Measurements from ENCODE around the gene CHPF2.

The CHPF2 gene

GRCh38 chr7:151236406-151236805, 4.1 kb downstream of the CHPF2 start:
- no peak overlapping the region for H3K4me3 ChIP-seq (ENCODE audit: insufficient read length, low read depth)
- TF ChIP-seq SUZ12 (IDR thresholded peaks at IDR 0.05; ENCODE audit: extremely low read depth, insufficient read depth, insufficient read length) (no peak), ZNF274 (IDR thresholded peaks at IDR 0.05; ENCODE audit: low read depth, low read length) (no peak), YY1 (IDR thresholded peaks at IDR 0.05; ENCODE audit: insufficient read depth, insufficient read length) (no peak)
- DNase-seq (ENCODE audit: low read depth, low spot score), result no peak
- no peaks in the 10 kb centered on the region for H3K9me3 ChIP-seq (ENCODE audit: insufficient read depth, low read length)
- no peaks in the 10 kb centered on the region for H3K4me1 ChIP-seq (ENCODE audit: insufficient read depth, insufficient read length)
- no peak overlapping the region for H3K9ac ChIP-seq (ENCODE audit: insufficient read length, low read depth)
- H3K36me3 ChIP-seq (ENCODE audit: insufficient read depth, insufficient read length, low read length), result peaks cover 67% of the 10 kb centered on the region
- no peaks in the 10 kb centered on the region for H3K27me3 ChIP-seq (ENCODE audit: insufficient read depth, insufficient read length)

GRCh38 chr7:151237244-151238189, 5.2 kb downstream of the CHPF2 start:
- H3K27me3 ChIP-seq (ENCODE audit: insufficient read depth, insufficient read length), result no peaks in the 10 kb centered on the region
- H3K4me3 ChIP-seq (ENCODE audit: insufficient read length, low read depth), result no peak overlapping the region
- no peak overlapping the region for H3K9ac ChIP-seq (ENCODE audit: insufficient read length, low read depth)
- H3K4me1 ChIP-seq (ENCODE audit: insufficient read depth, insufficient read length), result no peaks in the 10 kb centered on the region
- DNase-seq (ENCODE audit: low read depth, low spot score), result no peak
- no peaks in the 10 kb centered on the region for H3K9me3 ChIP-seq (ENCODE audit: insufficient read depth, low read length)
- peaks cover 67% of the 10 kb centered on the region for H3K36me3 ChIP-seq (ENCODE audit: insufficient read depth, insufficient read length, low read length)
- no peak for TF ChIP-seq SUZ12 (IDR thresholded peaks at IDR 0.05; ENCODE audit: extremely low read depth, insufficient read depth, insufficient read length)
- no peak for TF ChIP-seq YY1 (IDR thresholded peaks at IDR 0.05; ENCODE audit: insufficient read depth, insufficient read length)
- no peak for TF ChIP-seq ZNF274 (IDR thresholded peaks at IDR 0.05; ENCODE audit: low read depth, low read length)

DNA sequence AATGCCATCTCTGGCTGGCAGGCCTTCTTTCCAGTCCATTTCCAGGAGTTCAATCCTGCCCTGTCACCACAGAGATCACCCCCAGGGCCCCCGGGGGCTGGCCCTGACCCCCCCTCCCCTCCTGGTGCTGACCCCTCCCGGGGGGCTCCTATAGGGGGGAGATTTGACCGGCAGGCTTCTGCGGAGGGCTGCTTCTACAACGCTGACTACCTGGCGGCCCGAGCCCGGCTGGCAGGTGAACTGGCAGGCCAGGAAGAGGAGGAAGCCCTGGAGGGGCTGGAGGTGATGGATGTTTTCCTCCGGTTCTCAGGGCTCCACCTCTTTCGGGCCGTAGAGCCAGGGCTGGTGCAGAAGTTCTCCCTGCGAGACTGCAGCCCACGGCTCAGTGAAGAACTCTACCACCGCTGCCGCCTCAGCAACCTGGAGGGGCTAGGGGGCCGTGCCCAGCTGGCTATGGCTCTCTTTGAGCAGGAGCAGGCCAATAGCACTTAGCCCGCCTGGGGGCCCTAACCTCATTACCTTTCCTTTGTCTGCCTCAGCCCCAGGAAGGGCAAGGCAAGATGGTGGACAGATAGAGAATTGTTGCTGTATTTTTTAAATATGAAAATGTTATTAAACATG, 6.0 kb downstream of the CHPF2 start:
- no peak for TF ChIP-seq ZNF274 (IDR thresholded peaks at IDR 0.05; ENCODE audit: low read depth, low read length)
- no peak for TF ChIP-seq YY1 (IDR thresholded peaks at IDR 0.05; ENCODE audit: insufficient read depth, insufficient read length)
- no peak for TF ChIP-seq SUZ12 (IDR thresholded peaks at IDR 0.05; ENCODE audit: extremely low read depth, insufficient read depth, insufficient read length)
- no peak for DNase-seq (ENCODE audit: low read depth, low spot score)

DNA sequence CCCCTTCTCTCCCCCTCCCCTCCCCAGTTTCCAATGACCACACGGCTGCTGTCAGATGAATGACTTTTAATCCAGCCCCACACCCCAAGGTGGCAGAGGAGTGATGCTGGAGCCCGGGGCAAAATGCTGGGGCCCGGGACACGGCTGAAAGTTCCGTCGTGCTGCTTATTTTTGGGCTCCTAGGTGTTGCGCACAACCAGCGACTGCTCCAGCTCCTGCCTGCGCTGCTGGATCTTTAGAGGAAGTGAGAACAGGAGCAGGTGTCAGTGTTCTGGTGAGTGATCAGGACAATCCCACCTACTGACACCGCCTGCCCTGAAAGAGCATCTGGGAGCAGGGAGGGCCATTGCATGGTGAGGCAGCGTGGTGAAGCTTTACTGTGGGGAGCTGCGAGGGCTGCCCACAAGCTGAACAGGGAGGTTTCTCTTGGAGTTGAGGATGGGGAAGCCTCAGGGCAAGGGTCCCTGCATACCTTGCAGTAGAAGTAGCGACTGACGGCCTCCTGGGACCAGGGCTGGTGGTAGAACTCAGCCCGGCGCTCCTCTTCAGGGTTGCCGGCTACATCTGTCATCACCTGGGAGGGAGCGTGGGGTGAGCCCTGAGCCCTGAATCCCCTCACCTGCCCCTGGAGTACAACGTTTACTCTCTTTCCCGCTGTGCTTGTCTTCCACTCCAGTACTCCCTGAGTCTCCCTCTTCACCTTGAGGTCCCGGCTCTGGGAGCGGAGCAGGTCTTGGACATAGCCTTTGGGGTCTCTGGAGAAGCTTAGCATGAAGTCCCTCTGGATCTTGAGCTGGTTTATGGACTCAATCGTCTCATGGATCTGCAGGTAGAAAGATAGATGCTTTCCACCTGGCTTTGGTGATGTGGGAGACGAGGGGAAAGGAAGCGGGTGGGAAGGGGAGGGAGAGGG, 6.9 kb downstream of the CHPF2 start:
- Histone ChIP-seq H3K9me3 (ENCODE audit: insufficient read depth, low read length) (no peaks in the 10 kb centered on the region), H3K4me1 (ENCODE audit: insufficient read depth, insufficient read length) (peaks cover 3% of the 10 kb centered on the region), H3K27me3 (ENCODE audit: insufficient read depth, insufficient read length) (no peaks in the 10 kb centered on the region), H3K9ac (ENCODE audit: insufficient read length, low read depth) (no peak overlapping the region), H3K4me3 (ENCODE audit: insufficient read length, low read depth) (no peak overlapping the region), H3K36me3 (ENCODE audit: insufficient read depth, insufficient read length, low read length) (peaks cover 61% of the 10 kb centered on the region)
- DNase-seq (ENCODE audit: low read depth, low spot score), result no peak
- TF ChIP-seq YY1 (IDR thresholded peaks at IDR 0.05; ENCODE audit: insufficient read depth, insufficient read length) (no peak), ZNF274 (IDR thresholded peaks at IDR 0.05; ENCODE audit: low read depth, low read length) (no peak), SUZ12 (IDR thresholded peaks at IDR 0.05; ENCODE audit: extremely low read depth, insufficient read depth, insufficient read length) (no peak)

More for the DNA sequence above, 6.0 kb downstream of the CHPF2 start:
- Histone ChIP-seq H3K4me3 (ENCODE audit: insufficient read length, low read depth) (no peak overlapping the region), H3K9me3 (ENCODE audit: insufficient read depth, low read length) (no peaks in the 10 kb centered on the region), H3K9ac (ENCODE audit: insufficient read length, low read depth) (no peak overlapping the region), H3K27me3 (ENCODE audit: insufficient read depth, insufficient read length) (no peaks in the 10 kb centered on the region), H3K36me3 (ENCODE audit: insufficient read depth, insufficient read length, low read length) (peaks cover 67% of the 10 kb centered on the region), H3K4me1 (ENCODE audit: insufficient read depth, insufficient read length) (no peaks in the 10 kb centered on the region)

GRCh38 chr7:151239837-151240459, 7.7 kb downstream of the CHPF2 start:
- no peak for DNase-seq (ENCODE audit: low read depth, low spot score)
- Histone ChIP-seq H3K9ac (ENCODE audit: insufficient read length, low read depth) (no peak overlapping the region), H3K27me3 (ENCODE audit: insufficient read depth, insufficient read length) (peaks cover 6% of the 10 kb centered on the region), H3K4me3 (ENCODE audit: insufficient read length, low read depth) (no peak overlapping the region), H3K36me3 (ENCODE audit: insufficient read depth, insufficient read length, low read length) (peaks cover 53% of the 10 kb centered on the region), H3K9me3 (ENCODE audit: insufficient read depth, low read length) (no peaks in the 10 kb centered on the region), H3K4me1 (ENCODE audit: insufficient read depth, insufficient read length) (peaks cover 7% of the 10 kb centered on the region)
- no peak for TF ChIP-seq SUZ12 (IDR thresholded peaks at IDR 0.05; ENCODE audit: extremely low read depth, insufficient read depth, insufficient read length)
- TF ChIP-seq YY1 (IDR thresholded peaks at IDR 0.05; ENCODE audit: insufficient read depth, insufficient read length), result no peak
- TF ChIP-seq ZNF274 (IDR thresholded peaks at IDR 0.05; ENCODE audit: low read depth, low read length), result no peak

GRCh38 chr7:151240536-151240935, 8.3 kb downstream of the CHPF2 start:
- TF ChIP-seq SUZ12 (IDR thresholded peaks at IDR 0.05; ENCODE audit: extremely low read depth, insufficient read depth, insufficient read length) (no peak), YY1 (IDR thresholded peaks at IDR 0.05; ENCODE audit: insufficient read depth, insufficient read length) (no peak), ZNF274 (IDR thresholded peaks at IDR 0.05; ENCODE audit: low read depth, low read length) (no peak)
- Histone ChIP-seq H3K9me3 (ENCODE audit: insufficient read depth, low read length) (no peaks in the 10 kb centered on the region), H3K27me3 (ENCODE audit: insufficient read depth, insufficient read length) (peaks cover 9% of the 10 kb centered on the region), H3K36me3 (ENCODE audit: insufficient read depth, insufficient read length, low read length) (peaks cover 48% of the 10 kb centered on the region), H3K9ac (ENCODE audit: insufficient read length, low read depth) (no peak overlapping the region), H3K4me1 (ENCODE audit: insufficient read depth, insufficient read length) (peaks cover 10% of the 10 kb centered on the region), H3K4me3 (ENCODE audit: insufficient read length, low read depth) (no peak overlapping the region)
- DNase-seq (ENCODE audit: low read depth, low spot score), result no peak
